Ovary (tissue), 3 donors: ENCODE results near the gene SEMA5A.

Source experiments
- CTCF ChIP-seq, 3 donors: fragments of 450-650 bp in 2 of 3; fragments of 200-600 bp in 1 of 3; IDR thresholded peaks; one replicate each; pipeline versions ENCODE4 v1.5.1 to v1.8.0; 2016 to 2022; ENCODE audit warnings: antibody characterized with exemption in 3 of 3, mild to moderate bottlenecking in 1 of 3
- EP300 ChIP-seq: sonication (generic); formaldehyde crosslinking; IDR thresholded peaks from one replicate; pipeline ENCODE4 v1.6.1; 2017; ENCODE audit warnings: antibody characterized with exemption
- donor health status: DM: no; HTN: no; CAD: no.

- TF ChIP-seq CTCF (IDR thresholded peaks at IDR 0.05) = no peak
- no peak for TF ChIP-seq EP300
Measured at GRCh38 chr5:9089893-9090292, 456.0 kb downstream of the SEMA5A start.
